K562 (cell line): ENCODE measurements around the gene LYPLA2. TPM values are rescaled to one million over a fixed set of nuclear protein-coding genes. Genes with fewer than 3 reads are reported as not detected.

Source experiments
- ATF3 ChIP-seq, 2 experiments: fragments of 450-650 bp in 1 of 2; sonication (generic) in 1 of 2; formaldehyde crosslinking in 1 of 2; IDR thresholded peaks in 1 of 2; conservative IDR thresholded peaks in 1 of 2; 2 replicates each; pipeline versions ENCODE4 v1.6.1 to v1.8.1; 2016 to 2023; ENCODE audit warnings: mild to moderate bottlenecking in 2 of 2, moderate library complexity in 2 of 2, inconsistent platforms in 1 of 2, missing genetic modification reagents in 1 of 2
- BCLAF1 ChIP-seq, 2 experiments: fragments of 450-650 bp in 1 of 2; IDR thresholded peaks; 2 replicates each; pipeline ENCODE4 v1.6.1; 2011 to 2017; ENCODE audit warnings: low read depth in 2 of 2, antibody characterized with exemption in 1 of 2, borderline replicate concordance in 1 of 2, low read length in 1 of 2, mild to moderate bottlenecking in 1 of 2, mixed read lengths in 1 of 2; ENCODE audit not compliant: control insufficient read depth in 1 of 2
- BRD4 ChIP-seq: fragments of 200-600 bp; sonication (generic); IDR thresholded peaks from 2 replicates; pipeline ENCODE4 v1.6.1; 2017; ENCODE audit warnings: inconsistent platforms
- DACH1 ChIP-seq: fragments of 450-650 bp; IDR thresholded peaks from 2 replicates; pipeline ENCODE4 v1.6.1; 2018; ENCODE audit not compliant: partially characterized antibody
- GTF2F1 ChIP-seq: IDR thresholded peaks from 2 replicates; pipeline ENCODE4 v1.6.1; 2011; ENCODE audit warnings: low read depth, low read length, improper control_type of control experiment
- HDAC3 ChIP-seq: fragments of 450-650 bp; IDR thresholded peaks from 2 replicates; pipeline ENCODE4 v1.6.1; 2018; ENCODE audit warnings: borderline replicate concordance, mild to moderate bottlenecking, moderate library complexity; ENCODE audit not compliant: partially characterized antibody
- HMBOX1 ChIP-seq: sonication (generic); IDR thresholded peaks from 2 replicates; pipeline ENCODE4 v1.6.1; 2016
- HOXB6 ChIP-seq: fragments of 250-450 bp; sonication (Bioruptor Pico); IDR thresholded peaks from 2 replicates; pipeline ENCODE4 v1.5.1; 2022; ENCODE audit warnings: mild to moderate bottlenecking, borderline replicate concordance
- MAFF ChIP-seq: IDR thresholded peaks from 2 replicates; pipeline ENCODE4 v1.6.1; 2012; ENCODE audit warnings: low read length, improper control_type of control experiment
- NCOR1 ChIP-seq: fragments of 450-650 bp; IDR thresholded peaks from 2 replicates; pipeline ENCODE4 v1.6.1; 2016; ENCODE audit warnings: mild to moderate bottlenecking, moderate library complexity
- NFIX ChIP-seq: fragments of 250-450 bp; sonication (Bioruptor Pico); IDR thresholded peaks from 2 replicates; pipeline ENCODE4 v1.4.0; 2020; ENCODE audit warnings: low read depth, mild to moderate bottlenecking, moderate library complexity
- NONO ChIP-seq, 2 experiments: fragments of 200-400 bp in 1 of 2; fragments of 450-650 bp in 1 of 2; formaldehyde crosslinking in 1 of 2; IDR thresholded peaks; 2 replicates each; pipeline ENCODE4 v1.6.1; 2017; ENCODE audit warnings: low read depth in 2 of 2, mild to moderate bottlenecking in 2 of 2, moderate library complexity in 2 of 2, low read length in 1 of 2
- RBM17 ChIP-seq: fragments of 200-400 bp; formaldehyde crosslinking; IDR thresholded peaks from 2 replicates; pipeline ENCODE4 v1.6.1; 2017; ENCODE audit warnings: low read depth, mild to moderate bottlenecking, low read length, borderline replicate concordance
- TAF15 ChIP-seq: fragments of 200-400 bp; formaldehyde crosslinking; IDR thresholded peaks from 2 replicates; pipeline ENCODE4 v1.6.1; 2017; ENCODE audit warnings: mild to moderate bottlenecking, low read depth, low read length, moderate library complexity
- ZBTB33 ChIP-seq: sonication (generic); formaldehyde crosslinking; IDR thresholded peaks from 2 replicates; pipeline ENCODE4 v1.8.1; 2023; ENCODE audit warnings: mild to moderate bottlenecking, missing genetic modification reagents
- ZBTB7A ChIP-seq: IDR thresholded peaks from 2 replicates; pipeline ENCODE4 v1.6.1; 2011; ENCODE audit warnings: low read depth, mild to moderate bottlenecking, low read length, moderate library complexity, borderline replicate concordance; ENCODE audit not compliant: control insufficient read depth
- ZFP30 ChIP-seq: fragments of 250-450 bp; sonication (Bioruptor Pico); IDR thresholded peaks from 2 replicates; pipeline ENCODE4 v1.8.0; 2022; ENCODE audit warnings: moderate library complexity, mild to moderate bottlenecking, inconsistent platforms, borderline replicate concordance
- ZNF232 ChIP-seq: sonication (generic); formaldehyde crosslinking; IDR thresholded peaks from 2 replicates; pipeline ENCODE4 v1.8.0; 2022; ENCODE audit warnings: mild to moderate bottlenecking, missing genetic modification reagents
- ZNF644 ChIP-seq: fragments of 200-800 bp; sonication (Bioruptor generic); IDR thresholded peaks from 2 replicates; pipeline ENCODE4 v1.6.1; 2016; ENCODE audit warnings: low read depth, missing genetic modification characterization, missing compliant biosample characterization
- polyA plus RNA-seq, 8 experiments: library from polyadenylated mRNA; depleted of rRNA in 4 of 8; stranded (reverse) in 5 of 8; unstranded in 3 of 8; fragments of >200 nt; fragmentation: Nextera tagmentation in 2 of 8; fragmentation: Illumina TruSeq in 1 of 8; extraction: Ambion mirVana in 2 of 8; extraction: Trizol in 1 of 8; gene quantifications; 2 replicates each; pipeline versions ENCODE4 v1.2.1 to v1.2.3, GENCODE V29; 2011 to 2014; ENCODE audit warnings: inconsistent platforms in 1 of 8, missing spikeins in 1 of 8
- total RNA-seq, 7 experiments: library from RNA; depleted of rRNA in 6 of 7; stranded (reverse); fragments of >200 nt in 6 of 7; fragmentation: Illumina TruSeq in 2 of 7; extraction: Trizol in 2 of 7; gene quantifications; 2 replicates each; pipeline versions ENCODE4 v1.2.1 to v1.2.3, GENCODE V29; 2011 to 2021; ENCODE audit warnings: low replicate concordance in 1 of 7

The LYPLA2 gene
- total and polyA plus RNA-seq, 9 of the 15 experiments (the other 6 are each of a cell fraction or from before 2014, with no cell fraction given): 3.9 to 128 (median 60.1) TPM

GRCh38 chr1:23743287-23744152 lies 47.4 kb upstream of the LYPLA2 start, which contains the start of gene ELOA (continued):
- no peak for TF ChIP-seq HMBOX1
- no peak; the same call in 1 of the 2 replicates for TF ChIP-seq HOXB6 (CRISPR knock-in tag)
- TF ChIP-seq DACH1: peak; percentile 82
- TF ChIP-seq RBM17: no peak
- TF ChIP-seq NFIX (CRISPR knock-in tag): no peak
- TF ChIP-seq ATF3 (IDR thresholded peaks at IDR 0.05): no peak
- no peak for TF ChIP-seq ATF3 (CRISPR knock-in tag; conservative IDR thresholded peaks at IDR 0.05)
- no peak for TF ChIP-seq ZFP30 (CRISPR knock-in tag)
- TF ChIP-seq GTF2F1: no peak
- TF ChIP-seq ZNF232 (CRISPR knock-in tag): peak; percentile 18; the same call in 1 of the 2 replicates
- TF ChIP-seq ZBTB7A: peak; percentile 97
- TF ChIP-seq HDAC3: no peak
- 0 out of 2 replicates have a peak, but pooled peaks have one; percentile 4 for TF ChIP-seq NCOR1
- no peak for TF ChIP-seq ZBTB33 (CRISPR knock-in tag)
- no peak for TF ChIP-seq ZNF644
- no peak for TF ChIP-seq BRD4
- TF ChIP-seq BCLAF1 (IDR thresholded peaks at IDR 0.05; ENCODE audit: borderline replicate concordance in 1 of 2, control insufficient read depth in 1 of 2, low read depth in 2 of 2, low read length in 1 of 2): no peak
- TF ChIP-seq NONO (IDR thresholded peaks at IDR 0.05; ENCODE audit: low read depth in 2 of 2, low read length in 1 of 2): peak; percentile 89 to 92
- no peak for TF ChIP-seq MAFF
- no peak for TF ChIP-seq TAF15
